Uterus (tissue), 2 donors: ENCODE data around the gene RUVBL2.

ENCODE experiments used
- CTCF ChIP-seq, 4 experiments: fragments of 200-600 bp in 2 of 4; fragments of 450-650 bp in 2 of 4; sonication (generic) in 2 of 4; IDR thresholded peaks; one replicate each; pipeline ENCODE4 v1.5.1; 2016 to 2019; ENCODE audit warnings: antibody characterized with exemption in 4 of 4, mild to moderate bottlenecking in 2 of 4, moderate library complexity in 1 of 4
- POLR2A ChIP-seq, 2 donors: fragments of 450-650 bp; IDR thresholded peaks; one replicate each; pipeline ENCODE4 v1.6.1; 2016; ENCODE audit warnings: antibody characterized with exemption in 2 of 2, mild to moderate bottlenecking in 1 of 2, moderate library complexity in 1 of 2

GRCh38 chr19:48959341-48960239 lies 34.1 kb upstream of the RUVBL2 start:
- no peak for TF ChIP-seq POLR2A (IDR thresholded peaks at IDR 0.05)
- no peak for TF ChIP-seq CTCF (IDR thresholded peaks at IDR 0.05)
